ENCODE data around the gene G6PC3. TPM values are rescaled to one million over a fixed set of nuclear protein-coding genes. Genes with fewer than 3 reads are reported as not detected.

Gene G6PC3
- total RNA-seq, result 27.2 and 29.8 TPM in 2 replicates

DNA sequence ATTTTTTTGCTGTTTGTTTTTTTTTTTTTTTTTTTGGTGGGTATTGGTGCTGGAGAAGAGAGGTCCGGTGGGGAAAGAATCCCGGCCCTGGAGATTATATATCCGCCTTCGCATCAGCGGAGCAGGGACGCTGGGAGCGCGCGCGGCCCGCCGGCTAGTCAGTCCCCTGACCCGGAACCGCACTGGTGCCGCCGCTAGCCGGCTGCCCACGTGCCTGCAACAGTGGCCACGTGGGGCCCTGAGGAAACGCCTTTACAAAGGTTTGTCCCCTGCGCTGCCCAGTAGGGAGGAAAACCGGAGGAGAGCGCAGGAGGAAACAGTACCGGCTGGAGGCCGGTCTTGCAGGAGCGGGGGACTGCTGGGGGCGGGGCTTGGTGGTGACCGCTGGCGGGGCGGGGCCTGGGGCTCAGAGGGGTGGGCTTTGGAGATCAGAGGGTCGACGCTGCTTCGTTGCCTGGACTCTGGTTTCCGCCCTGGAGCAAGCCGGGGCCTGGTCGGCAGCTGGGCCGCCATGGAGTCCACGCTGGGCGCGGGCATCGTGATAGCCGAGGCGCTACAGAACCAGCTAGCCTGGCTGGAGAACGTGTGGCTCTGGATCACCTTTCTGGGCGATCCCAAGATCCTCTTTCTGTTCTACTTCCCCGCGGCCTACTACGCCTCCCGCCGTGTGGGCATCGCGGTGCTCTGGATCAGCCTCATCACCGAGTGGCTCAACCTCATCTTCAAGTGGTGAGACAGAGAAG is at the start of gene G6PC3:
TSS of gene G6PC3 (plus strand) at position 281 of the 743 bp plus-strand sequence. CDS start at position 512, 231 bp downstream.

GRCh38 chr17:44066204-44066930 is 4.2 kb upstream of the G6PC3 start, which contains the start of gene LSM12:
LSM12 (minus strand) TSS chr17:44066671; CDS start chr17:44066587, 84 bp downstream.

GRCh38 chr17:44123356-44124117 is 53.0 kb downstream of the G6PC3 start, which contains the start of gene HDAC5:
HDAC5 (minus strand) TSS chr17:44123641; CDS start chr17:44117515, 6,126 bp downstream.

Small RNA genes within 50 kb of the gene (small RNA-seq; reads per million reads assigned to genes)
- gene RF00012, result not detected

Other genes with a start within 250 kb of the G6PC3 start
- 8.2 and 8.6 TPM in 2 replicates for gene MPP3, start 237.6 kb upstream of the G6PC3 start, total RNA-seq
- not detected in 2 replicates for gene CD300LG, start 223.6 kb upstream of the G6PC3 start, total RNA-seq
- 3.7 and 3.9 TPM in 2 replicates for gene MPP2, start 163.2 kb upstream of the G6PC3 start, total RNA-seq
- not detected in 2 replicates for gene PPY, start 128.3 kb upstream of the G6PC3 start, total RNA-seq
- gene PYY, start 116.8 kb upstream of the G6PC3 start, total RNA-seq, result 0.11 and 0.13 TPM in 2 replicates
- gene NAGS, start 66.1 kb upstream of the G6PC3 start, total RNA-seq, result 0.43 and 0.65 TPM in 2 replicates
- gene TMEM101, start 55.8 kb upstream of the G6PC3 start, total RNA-seq, result 25.3 and 33.9 TPM in 2 replicates
- gene LSM12, start 4.1 kb upstream of the G6PC3 start, total RNA-seq, result 68.2 and 77.1 TPM in 2 replicates
- 50.5 and 66.2 TPM in 2 replicates for gene HDAC5, start 52.9 kb downstream of the G6PC3 start, total RNA-seq
- gene HROB, start 71.2 kb downstream of the G6PC3 start, total RNA-seq, result 1.8 and 3.4 TPM in 2 replicates
- gene ASB16, start 100.0 kb downstream of the G6PC3 start, total RNA-seq, result 0.11 and 0.39 TPM in 2 replicates
- 22.3 and 22.8 TPM in 2 replicates for gene TMUB2, start 116.2 kb downstream of the G6PC3 start, total RNA-seq
- gene ATXN7L3, start 129.1 kb downstream of the G6PC3 start, total RNA-seq, result 32.7 and 34.8 TPM in 2 replicates
- gene UBTF, start 148.9 kb downstream of the G6PC3 start, total RNA-seq, result 55.3 and 56.6 TPM in 2 replicates
- not detected in 2 replicates for gene SLC4A1, start 197.4 kb downstream of the G6PC3 start, total RNA-seq
- 0.13 TPM in 1 of 2 replicates, not detected in the other for gene RUNDC3A, start 237.9 kb downstream of the G6PC3 start, total RNA-seq